ENCODE results near the gene LAD1.

DNA sequence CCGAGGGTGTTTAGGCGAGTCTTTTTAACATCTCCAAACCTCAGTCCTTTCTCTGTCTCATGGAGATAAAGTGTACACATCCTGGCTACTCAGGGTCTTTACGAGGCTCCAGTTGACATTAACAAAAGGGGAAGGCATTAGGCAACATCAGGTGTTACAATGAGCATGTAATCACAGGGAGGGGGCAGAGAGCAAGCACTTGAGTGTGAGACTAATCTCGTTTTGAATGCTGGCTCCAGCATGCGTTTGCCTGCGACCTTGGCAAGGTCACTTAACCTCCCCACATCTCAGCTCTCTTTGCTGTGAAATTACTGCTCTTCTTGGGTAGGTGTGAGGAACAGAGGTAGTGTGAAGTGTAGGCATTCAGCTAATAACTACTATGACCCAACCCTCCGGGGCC, 24.8 kb downstream of the LAD1 start:
- TF ChIP-seq GATA3 (IDR thresholded peaks at IDR 0.05; ENCODE audit: low read depth, low read length) (no peak), GATA2 (IDR thresholded peaks at IDR 0.05; ENCODE audit: low read depth, low read length) (no peak)

Data from SH-SY5Y (cell line).